IMR-90 (cell line): ENCODE results near the gene FDPS. TPM values are rescaled to one million over a fixed set of nuclear protein-coding genes. Genes with fewer than 3 reads are reported as not detected.

ENCODE experiments used
- ATAC-seq: fragments of 200-7000 bp; cut with Tn5 transposase; 2 replicates; pipeline ENCODE4 v1.9.1; 2020; ENCODE audit warnings: low read depth, mild to moderate bottlenecking, moderate library complexity
- BruUV-seq: library from RNA; stranded (reverse); fragments of 400-500 nt; replicated peaks from 2 replicates; lab custom pipeline; 2021; lab: Mats Ljungman, UMichigan
- CTCF ChIA-PET: fragments of 300-600 bp; formaldehyde crosslinking; extraction: SDS; loops from one replicate; lab custom pipeline; 2021; ENCODE audit warnings: antibody characterized with exemption; lab: Yijun Ruan, JAX
- POLR2A ChIA-PET: fragments of 300-600 bp; sonication (Branson Sonifier 250); formaldehyde crosslinking; loops from one replicate; lab custom pipeline; 2022; ENCODE audit warnings: antibody characterized with exemption; ENCODE audit not compliant: unreplicated experiment; lab: Charles Lee
- DNase-seq: peaks from one replicate; pipeline ENCODE4 v3.0.0; 2013
- H2AFZ ChIP-seq: replicated peaks from 2 replicates; pipeline ENCODE3; 2013; ENCODE audit warnings: low read length, mild to moderate bottlenecking; ENCODE audit not compliant: poor library complexity
- H2AK5ac ChIP-seq: 2 replicates; pipeline ENCODE4 v1.6.1; 2013; ENCODE audit warnings: low read depth, low read length, inconsistent platforms
- H2AK9ac ChIP-seq: replicated peaks from 2 replicates; pipeline ENCODE3; 2013; ENCODE audit warnings: mild to moderate bottlenecking, low read depth, low read length, moderate library complexity; ENCODE audit not compliant: poor library complexity
- H2BK120ac ChIP-seq: 2 replicates; pipeline ENCODE4 v1.6.1; 2013; ENCODE audit warnings: low read depth, low read length, inconsistent platforms
- H2BK15ac ChIP-seq: 3 replicates; pipeline ENCODE4 v1.6.1; 2013; ENCODE audit warnings: low read depth, low read length, inconsistent platforms
- H2BK20ac ChIP-seq: 2 replicates; pipeline ENCODE4 v1.6.1; 2013; ENCODE audit warnings: low read depth, mild to moderate bottlenecking, inconsistent platforms, low read length, moderate library complexity
- H2BK5ac ChIP-seq: 2 replicates; pipeline ENCODE4 v1.6.1; 2013; ENCODE audit warnings: mild to moderate bottlenecking, low read depth, low read length, inconsistent platforms; ENCODE audit not compliant: poor library complexity, severe bottlenecking
- H3K14ac ChIP-seq: replicated peaks from 2 replicates; pipeline ENCODE4 v1.6.1; 2013; ENCODE audit warnings: low read depth, low read length, inconsistent platforms
- H3K18ac ChIP-seq: 2 replicates; pipeline ENCODE4 v1.6.1; 2013; ENCODE audit warnings: low read depth, low read length, control low read depth
- H3K23ac ChIP-seq: 2 replicates; pipeline ENCODE4 v1.6.1; 2013; ENCODE audit warnings: low read depth, low read length, inconsistent platforms
- H3K27ac ChIP-seq: 2 replicates; pipeline ENCODE4 v1.5.1; 2013; ENCODE audit warnings: mild to moderate bottlenecking, control low read depth, low read length; ENCODE audit not compliant: insufficient read depth
- H3K27me3 ChIP-seq: 2 replicates; pipeline ENCODE4 v1.6.1; 2013; ENCODE audit warnings: low read length; ENCODE audit not compliant: control insufficient read depth, insufficient read depth
- H3K36me3 ChIP-seq: 2 replicates; pipeline ENCODE4 v1.6.1; 2013; ENCODE audit warnings: low read length, mixed read lengths; ENCODE audit not compliant: control insufficient read depth, insufficient read depth
- H3K4ac ChIP-seq: 2 replicates; pipeline ENCODE4 v1.6.1; 2013; ENCODE audit warnings: low read depth, low read length, inconsistent platforms
- H3K4me1 ChIP-seq: 2 replicates; pipeline ENCODE4 v1.6.1; 2013; ENCODE audit warnings: low read length, mixed read lengths; ENCODE audit not compliant: control insufficient read depth, insufficient read depth
- H3K4me2 ChIP-seq: 2 replicates; pipeline ENCODE4 v1.6.1; 2013; ENCODE audit warnings: low read depth, mild to moderate bottlenecking, control low read depth, low read length, moderate library complexity
- H3K4me3 ChIP-seq: 2 replicates; pipeline ENCODE4 v1.5.1; 2013; ENCODE audit warnings: low read depth, mild to moderate bottlenecking, control low read depth, low read length, moderate library complexity; ENCODE audit not compliant: insufficient read depth
- H3K56ac ChIP-seq: 2 replicates; pipeline ENCODE4 v1.6.1; 2013; ENCODE audit warnings: low read length, inconsistent platforms; ENCODE audit not compliant: insufficient read depth; ENCODE audit errors: extremely low read depth
- H3K79me1 ChIP-seq, 2 experiments: 2 replicates each; pipeline ENCODE4 v1.6.1; 2013; ENCODE audit warnings: low read length in 2 of 2, inconsistent platforms in 1 of 2, low read depth in 1 of 2
- H3K9ac ChIP-seq: 2 replicates; pipeline ENCODE4 v1.6.1; 2013; ENCODE audit warnings: low read depth, low read length, control low read depth
- H3K9me1 ChIP-seq: 2 replicates; pipeline ENCODE4 v1.6.1; 2013; ENCODE audit warnings: low read length, inconsistent platforms; ENCODE audit not compliant: insufficient read depth
- H3K9me3 ChIP-seq: 2 replicates; pipeline ENCODE4 v1.6.1; 2013; ENCODE audit warnings: low read length; ENCODE audit not compliant: control insufficient read depth, insufficient read depth
- H4K20me1 ChIP-seq: 2 replicates; pipeline ENCODE4 v1.6.1; 2013; ENCODE audit warnings: low read length, inconsistent platforms; ENCODE audit not compliant: insufficient read depth
- H4K5ac ChIP-seq: 2 replicates; pipeline ENCODE4 v1.6.1; 2013; ENCODE audit warnings: mild to moderate bottlenecking, low read depth, low read length, control low read depth
- H4K8ac ChIP-seq, 2 experiments: 2 replicates each; pipeline ENCODE4 v1.6.1; 2013; ENCODE audit warnings: low read depth in 2 of 2, low read length in 2 of 2, control low read depth in 1 of 2, inconsistent platforms in 1 of 2
- H4K91ac ChIP-seq: 2 replicates; pipeline ENCODE4 v1.6.1; 2013; ENCODE audit warnings: low read depth, low read length, inconsistent platforms; ENCODE audit not compliant: insufficient read depth
- CHD1 ChIP-seq: IDR thresholded peaks from 2 replicates; pipeline ENCODE4 v1.6.1; 2012; ENCODE audit warnings: low read depth, low read length, improper control_type of control experiment
- MXI1 ChIP-seq: IDR thresholded peaks from 2 replicates; pipeline ENCODE4 v1.6.1; 2012; ENCODE audit warnings: low read depth, mild to moderate bottlenecking, low read length, moderate library complexity, borderline replicate concordance
- WGBS, 2 experiments: methylation state at CpG; one replicate each; pipeline versions ENCODE4 v1.1.5 to v1.1.7; 2013; ENCODE audit warnings: missing lambda C conversion rate in 2 of 2; ENCODE audit not compliant: insufficient read length in 1 of 2; ENCODE audit errors: extremely low coverage in 2 of 2; 5-methylcytosine and 5-hydroxymethylcytosine counted together
- dilution Hi-C: fragments of 300-500 bp; cut with HindIII; formaldehyde crosslinking; loops from one replicate; pipeline ENCODE4 v1.14.3; 2018; ENCODE audit warnings: low sequenced_read_pairs; ENCODE audit not compliant: unreplicated experiment
- in situ Hi-C: fragments of 300-500 bp; cut with MboI; formaldehyde crosslinking; loops from 3 replicates; pipeline ENCODE4 v1.14.3; 2019; ENCODE audit warnings: low sequenced_read_pairs, inconsistent platforms, mixed read lengths
- intact Hi-C: fragments of 100-400 bp; cut with micrococcal nuclease; formaldehyde crosslinking; loops from 2 replicates; pipeline ENCODE4 v1.10.0; 2022
- polyA plus RNA-seq, 3 experiments: library from polyadenylated mRNA; depleted of rRNA; stranded (reverse); fragments of >200 nt; gene quantifications; 2 replicates each; pipeline ENCODE4 v1.2.3, GENCODE V29; 2012; ENCODE audit warnings: low replicate concordance in 1 of 3
- total RNA-seq: library from RNA; depleted of rRNA; stranded (reverse); fragments of >200 nt; gene quantifications from 2 replicates; pipeline ENCODE4 v1.2.3, GENCODE V29; 2012

FDPS gene
- total and polyA plus RNA-seq, 2 of the 4 experiments (the other 2 are of a cell fraction), result 183 to 191 TPM

DNA sequence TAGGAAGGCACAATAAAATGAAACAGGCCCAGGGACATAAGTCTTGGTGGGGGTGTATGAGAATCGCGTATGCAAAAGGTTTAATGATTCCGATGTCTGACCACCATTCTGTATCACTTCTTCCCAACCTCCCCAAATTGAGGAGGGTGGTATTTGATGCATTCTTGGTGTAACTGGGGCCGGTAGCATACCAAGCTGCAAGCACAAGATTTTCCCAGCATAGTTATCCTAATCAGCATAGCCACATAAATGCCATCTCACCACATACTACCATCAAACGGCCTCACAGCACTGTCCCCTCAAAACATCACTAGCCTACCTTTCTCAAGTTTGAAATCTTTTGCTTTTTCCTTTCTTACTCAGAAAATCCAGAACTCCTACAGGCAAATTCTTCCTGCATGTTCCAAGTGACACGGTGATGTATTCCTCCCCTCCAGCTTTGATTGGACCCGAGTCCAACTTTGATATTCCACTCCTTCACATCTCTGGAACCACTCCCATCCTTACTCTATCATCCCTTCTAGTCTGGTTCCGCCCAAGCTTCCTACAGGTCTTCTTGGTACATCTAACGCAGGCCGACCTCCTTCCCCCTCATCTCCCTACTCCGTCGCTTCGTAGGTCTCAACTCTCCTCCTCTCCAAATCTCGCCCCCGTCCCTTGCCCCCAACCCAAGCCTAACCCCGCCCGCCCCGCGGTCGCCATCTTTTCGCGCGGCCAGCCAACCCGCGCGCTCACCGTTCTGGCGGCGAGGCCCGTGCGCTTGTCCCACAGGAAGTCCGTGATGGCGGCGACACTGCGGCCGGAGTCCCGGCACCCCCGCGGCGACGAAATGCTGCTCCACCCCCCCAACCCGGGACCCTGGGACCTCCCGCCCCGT lies 36.0 kb upstream of the FDPS start:
- H2AK5ac ChIP-seq, result peak overlapping the region; percentile 76
- no peaks in the 10 kb centered on the region; the same call in 1 of the 2 replicates for H3K4me1 ChIP-seq
- DNase-seq, result peak; percentile 67
- CTCF ChIA-PET, result interaction anchor here (1.0 to 1.3 kb wide), 3 partner anchors 10 to 100 kb away, joined by 3 to 4 read pairs (median 3); partner anchors contain the start of genes KRTCAP2 and SCAMP3
- peak; percentile 43 for ATAC-seq
- H2AFZ ChIP-seq, result peak overlapping the region; percentile 63
- in situ Hi-C loops (no loop called here), dilution Hi-C loops (no loop called here), intact Hi-C loops (loop anchor here (2.0 kb wide), 1 partner anchor 50 kb away; no protein-coding TSS in a partner anchor)
- peak overlapping the region; percentile 90 for H3K4ac ChIP-seq
- peak overlapping the region; percentile 55 for H3K18ac ChIP-seq
- H4K91ac ChIP-seq, result peak overlapping the region; percentile 59; the same call in 1 of the 2 replicates
- H3K23ac ChIP-seq, result peak overlapping the region; percentile 91
- peak overlapping the region; percentile 84 for H3K4me2 ChIP-seq
- H3K4me3 ChIP-seq, result peak overlapping the region; percentile 89
- peaks cover 11% of the 10 kb centered on the region for H3K9me1 ChIP-seq
- peak overlapping the region; percentile 78 for H4K5ac ChIP-seq
- H3K56ac ChIP-seq, result peak overlapping the region; percentile 49
- TSS peak; percentile 55 for BruUV-seq
- peak overlapping the region; percentile 89 for H3K27ac ChIP-seq
- peak overlapping the region; percentile 89 for H3K9ac ChIP-seq
- 0% methylated on average over 8 of the region's 44 CpGs; no CpG with 5 or more reads in 1 of the 2 experiments for WGBS, 2 experiments
- H4K8ac ChIP-seq, result peak overlapping the region; percentile 48 to 90; a peak in 3 of 4 replicates
- H3K36me3 ChIP-seq, result peaks cover 27% of the 10 kb centered on the region
- H2BK20ac ChIP-seq, result no peak overlapping the region
- no peak overlapping the region; the same call in 1 of the 2 replicates for H2BK120ac ChIP-seq
- H4K20me1 ChIP-seq, result peaks cover 14% of the 10 kb centered on the region; the same call in 1 of the 2 replicates
- no peaks in the 10 kb centered on the region for H3K9me3 ChIP-seq
- peaks cover 20 to 51% of the 10 kb centered on the region in 2 experiments for H3K79me1 ChIP-seq
- no peak overlapping the region for H2BK15ac ChIP-seq
- H3K14ac ChIP-seq, result peak overlapping the region; percentile 88
- no peaks in the 10 kb centered on the region for H3K27me3 ChIP-seq
- H2AK9ac ChIP-seq, result peak overlapping the region; percentile 71
- TF ChIP-seq CHD1 (no peak), MXI1 (0 out of 2 replicates have a peak, but pooled peaks have one; percentile 14)
- H2BK5ac ChIP-seq, result peak overlapping the region; percentile 64
- POLR2A ChIA-PET, result interaction anchor here (1.1 kb wide), 1 partner anchor 136 kb away, joined by 3 read pairs; no protein-coding TSS in a partner anchor
